HepG2 (cell line): ENCODE measurements around the gene COPS6. TPM values are rescaled to one million over a fixed set of nuclear protein-coding genes. Genes with fewer than 3 reads are reported as not detected.
A peak's percentile ranks its signal among the peaks of the same experiment; 100 is the strongest.

Experiments used
- ATAC-seq: fragments of 200-7000 bp; cut with Tn5 transposase; 3 replicates; pipeline ENCODE4 v1.9.1; 2020; ENCODE audit warnings: mild to moderate bottlenecking, moderate library complexity
- BruUV-seq: library from RNA; stranded (reverse); fragments of 400-500 nt; replicated peaks from 2 replicates; lab custom pipeline; 2021; lab: Mats Ljungman, UMichigan
- CTCF ChIA-PET: fragments of 300-600 bp; formaldehyde crosslinking; extraction: SDS; loops from one replicate; lab custom pipeline; 2021; ENCODE audit warnings: low total read pairs, inconsistent platforms, low intra/inter-chr PET ratio; lab: Yijun Ruan, JAX
- POLR2A ChIA-PET: fragments of 350-600 bp; sonication (Branson Sonifier 250); formaldehyde crosslinking; loops from one replicate; lab custom pipeline; 2020; ENCODE audit warnings: antibody characterized with exemption, inconsistent platforms; lab: Yijun Ruan, JAX
- DNase-seq: peaks from one replicate; pipeline ENCODE4 v3.0.0-alpha.2; 2015; ENCODE audit warnings: low spot score
- FAIRE-seq: peaks from 3 replicates; lab custom pipeline; 2011; peaks lifted over from hg19 to GRCh38; lab: Jason Lieb, UNC
- H2AFZ ChIP-seq: one replicate; pipeline ENCODE4 v1.6.1; 2011; ENCODE audit warnings: low read length, inconsistent platforms
- H3K27ac ChIP-seq: fragments of 300-600 bp; 3 replicates; pipeline ENCODE4 v1.8.0; 2011; ENCODE audit warnings: mixed run types, mild to moderate bottlenecking, mixed read lengths, low read length, inconsistent platforms; ENCODE audit not compliant: insufficient read depth; ENCODE audit errors: extremely low read length
- H3K27me3 ChIP-seq, 2 experiments: fragments of 200-600 bp in 1 of 2; 2 replicates in 1 of 2; 3 replicates in 1 of 2; pipeline versions ENCODE4 v1.6.0 to v1.8.0; 2011; ENCODE audit warnings: low read length in 2 of 2, mild to moderate bottlenecking in 2 of 2, moderate library complexity in 2 of 2, inconsistent platforms in 1 of 2; ENCODE audit not compliant: insufficient read depth in 2 of 2, control insufficient read depth in 1 of 2
- H3K36me3 ChIP-seq, 2 experiments: fragments of 200-600 bp in 1 of 2; replicated peaks in 1 of 2; 2 replicates in 1 of 2; 3 replicates in 1 of 2; pipeline versions ENCODE4 v1.5.1 to v1.8.0; 2011; ENCODE audit warnings: low read length in 2 of 2, inconsistent platforms in 1 of 2; ENCODE audit not compliant: insufficient read depth in 2 of 2, control insufficient read depth in 1 of 2
- H3K4me1 ChIP-seq: 2 replicates; pipeline ENCODE4 v1.5.1; 2012; ENCODE audit warnings: low read length, inconsistent platforms; ENCODE audit not compliant: insufficient read depth
- H3K4me2 ChIP-seq: 2 replicates; pipeline ENCODE4 v1.6.0; 2011; ENCODE audit warnings: low read depth, low read length, inconsistent platforms
- H3K4me3 ChIP-seq, 3 experiments: fragments of 200-600 bp in 1 of 3; sonication (generic), shearing (Covaris generic) in 1 of 3; replicated peaks in 1 of 3; 2 replicates each; pipeline ENCODE4 v1.5.1; 2011 to 2016; ENCODE audit warnings: low read length in 3 of 3, inconsistent platforms in 2 of 3, low read depth in 2 of 3, mild to moderate bottlenecking in 2 of 3, control low read depth in 1 of 3, mixed read lengths in 1 of 3; ENCODE audit not compliant: insufficient read depth in 1 of 3
- H3K79me2 ChIP-seq: one replicate; pipeline ENCODE4 v1.6.1; 2011; ENCODE audit warnings: low read length, inconsistent platforms; ENCODE audit not compliant: insufficient read depth
- H3K9ac ChIP-seq: 2 replicates; pipeline ENCODE4 v1.6.0; 2011; ENCODE audit warnings: mild to moderate bottlenecking, low read depth, low read length, inconsistent platforms; ENCODE audit not compliant: insufficient read depth
- H3K9me3 ChIP-seq: 2 replicates; pipeline ENCODE4 v1.5.1; 2012; ENCODE audit warnings: mild to moderate bottlenecking, low read length
- H4K20me1 ChIP-seq: 2 replicates; pipeline ENCODE4 v1.6.0; 2011; ENCODE audit warnings: inconsistent platforms, mild to moderate bottlenecking, low read length, moderate library complexity; ENCODE audit not compliant: insufficient read depth
- ETV6 ChIP-seq: sonication (generic); formaldehyde crosslinking; conservative IDR thresholded peaks from 2 replicates; pipeline ENCODE4 v1.4.0; 2020; ENCODE audit warnings: missing genetic modification reagents
- GLMP ChIP-seq: sonication (generic); formaldehyde crosslinking; IDR thresholded peaks from 2 replicates; pipeline ENCODE4 v1.9.0; 2021; ENCODE audit warnings: missing genetic modification reagents, mild to moderate bottlenecking, borderline replicate concordance
- JDP2 ChIP-seq: sonication (generic); formaldehyde crosslinking; IDR thresholded peaks from 2 replicates; pipeline ENCODE4 v1.8.1; 2022; ENCODE audit warnings: missing genetic modification reagents, borderline replicate concordance
- NR2F6 ChIP-seq, 2 experiments: IDR thresholded peaks; 2 replicates each; pipeline ENCODE4 v1.6.1; 2016; ENCODE audit warnings: antibody characterized with exemption in 1 of 2, mild to moderate bottlenecking in 1 of 2
- SIN3A ChIP-seq: IDR thresholded peaks from 2 replicates; pipeline ENCODE4 v1.6.1; 2011; ENCODE audit warnings: low read depth, mild to moderate bottlenecking, control low read depth, low read length, borderline replicate concordance
- YY1 ChIP-seq: IDR thresholded peaks from 2 replicates; pipeline ENCODE4 v1.6.1; 2011; ENCODE audit warnings: low read length, low read depth, moderate library complexity, mild to moderate bottlenecking; ENCODE audit not compliant: insufficient read depth, insufficient replicate concordance
- ZBTB21 ChIP-seq: sonication (generic); formaldehyde crosslinking; IDR thresholded peaks from 2 replicates; pipeline ENCODE4 v1.4.0; 2020; ENCODE audit warnings: missing genetic modification reagents
- ZNF281 ChIP-seq: sonication (generic); formaldehyde crosslinking; IDR thresholded peaks from 2 replicates; pipeline ENCODE4 v1.4.0; 2020; ENCODE audit warnings: missing genetic modification reagents, borderline replicate concordance
- ZNF335 ChIP-seq: sonication (generic); formaldehyde crosslinking; IDR thresholded peaks from 2 replicates; pipeline ENCODE4 v1.4.0; 2020; ENCODE audit warnings: missing genetic modification reagents
- ZNF646 ChIP-seq: sonication (generic); formaldehyde crosslinking; IDR thresholded peaks from 2 replicates; pipeline ENCODE4 v1.9.0; 2021; ENCODE audit warnings: mild to moderate bottlenecking, missing genetic modification reagents
- WGBS: methylation state at CpG from one replicate; pipeline ENCODE4 v1.1.6; 2017; ENCODE audit warnings: low lambda C conversion rate; 5-methylcytosine and 5-hydroxymethylcytosine counted together
- in situ Hi-C: cut with HindIII; loops from 2 replicates; pipeline ENCODE4 v1.10.0; 2017; ENCODE audit warnings: low pct_unique_long_range_greater_than_20kb; ENCODE audit not compliant: extremely low pct_ligation_motif_present
- intact Hi-C: fragments of 100-400 bp; cut with micrococcal nuclease; formaldehyde crosslinking; loops from one replicate; pipeline ENCODE4 v1.10.0; 2022; ENCODE audit not compliant: unreplicated experiment
- polyA plus RNA-seq, 8 experiments: library from polyadenylated mRNA; depleted of rRNA in 3 of 8; stranded (reverse) in 7 of 8; unstranded in 1 of 8; fragments of >200 nt; fragmentation: Illumina TruSeq in 4 of 8; extraction: Trizol in 4 of 8; gene quantifications; 2 replicates each; pipeline versions ENCODE4 v1.2.1 to v1.2.3, GENCODE V29; 2011 to 2016; ENCODE audit warnings: low read depth in 4 of 8, missing spikeins in 1 of 8, mixed read lengths in 1 of 8; ENCODE audit not compliant: insufficient read depth in 1 of 8
- total RNA-seq, 5 experiments: library from RNA; depleted of rRNA; stranded (reverse); fragments of >200 nt; fragmentation: Illumina TruSeq; extraction: Trizol; gene quantifications; 2 replicates each; pipeline ENCODE4 v1.2.3, GENCODE V29; 2016; ENCODE audit warnings: low read depth in 1 of 5

COPS6 gene
- total and polyA plus RNA-seq, 2 of the 13 experiments (the other 11 are each of a cell fraction or from before 2014, with no cell fraction given) = 33.4 to 117 TPM

GRCh38 chr7:100101016-100101862 lies 12.5 kb downstream of the COPS6 start, which contains the start of the genes AP4M1 and MCM7:
AP4M1 (plus strand) TSS chr7:100101643; CDS start chr7:100101715, 72 bp downstream.
MCM7 (minus strand) TSS chr7:100101397; CDS start chr7:100101294, 103 bp downstream.
- Histone ChIP-seq H3K27me3 (no peaks in the 10 kb centered on the region), H3K79me2 (peaks cover 23% of the 10 kb centered on the region), H3K9ac (peak within 1 kb of the TSS; percentile 92), H2AFZ (no peak within 1 kb of the TSS), H3K27ac (peak within 1 kb of the TSS; percentile 95), H3K4me2 (peak within 1 kb of the TSS; percentile 85), H3K4me3 (peak within 1 kb of the TSS; percentile 85 to 99 (median 86)), H3K36me3 (peaks cover 22 to 33% of the 10 kb centered on the region in 2 experiments), H3K9me3 (no peaks in the 10 kb centered on the region), H3K4me1 (peaks cover 22% of the 10 kb centered on the region), H4K20me1 (no peaks in the 10 kb centered on the region; the same call in 1 of the 2 replicates)
- ATAC-seq = peak; percentile 90
- POLR2A ChIA-PET = interaction anchor here (0.8 to 3.5 kb wide), 20 partner anchors 10 to 343 kb away, joined by 3 to 48 read pairs (median 9); partner anchors contain the start of genes AZGP1, CNPY4, COPS6 and LAMTOR4
- intact Hi-C loops (loop anchor here (2.0 kb wide), 1 partner anchor 18 kb away; the partner anchor contains the start of genes CNPY4 and TAF6), in situ Hi-C loops (no loop called here)
- peak; percentile 97 for DNase-seq
- TSS peak; percentile 63 for BruUV-seq
- CTCF ChIA-PET = no interaction called here
- peak; percentile 67 for FAIRE-seq
- WGBS = under 1% methylated on average over 38 of the region's 80 CpGs
- TF ChIP-seq ZBTB21 (CRISPR knock-in tag) (no peak), ZNF281 (CRISPR knock-in tag) (no peak), GLMP (CRISPR knock-in tag) (no peak), ETV6 (CRISPR knock-in tag) (peak; percentile 78; the same call in 1 of the 2 replicates), YY1 (peak; percentile 55), NR2F6 (IDR thresholded peaks at IDR 0.05) (no peak), NR2F6 (CRISPR knock-in tag; IDR thresholded peaks at IDR 0.05) (peak; percentile 7; the same call in 1 of the 2 replicates), SIN3A (peak; percentile 89; the same call in 1 of the 2 replicates), ZNF646 (CRISPR knock-in tag) (no peak), ZNF335 (CRISPR knock-in tag) (no peak), JDP2 (CRISPR knock-in tag) (no peak)
